DND-41 (cell line): Measurements from ENCODE around the gene HUNK.

Experiments used
- EZH2 ChIP-seq: IDR thresholded peaks from 3 replicates; pipeline ENCODE4 v1.6.1; 2012; ENCODE audit warnings: borderline replicate concordance, low read depth, mild to moderate bottlenecking, moderate library complexity, low read length, inconsistent platforms; ENCODE audit not compliant: severe bottlenecking
- TF ChIP-seq, protein P1 (sequence below): IDR thresholded peaks from 2 replicates; pipeline ENCODE4 v1.5.1; 2012; ENCODE audit warnings: borderline replicate concordance, low read length, moderate library complexity, mild to moderate bottlenecking; ENCODE audit not compliant: poor library complexity, severe bottlenecking; ENCODE audit errors: extremely low read depth

DNA sequence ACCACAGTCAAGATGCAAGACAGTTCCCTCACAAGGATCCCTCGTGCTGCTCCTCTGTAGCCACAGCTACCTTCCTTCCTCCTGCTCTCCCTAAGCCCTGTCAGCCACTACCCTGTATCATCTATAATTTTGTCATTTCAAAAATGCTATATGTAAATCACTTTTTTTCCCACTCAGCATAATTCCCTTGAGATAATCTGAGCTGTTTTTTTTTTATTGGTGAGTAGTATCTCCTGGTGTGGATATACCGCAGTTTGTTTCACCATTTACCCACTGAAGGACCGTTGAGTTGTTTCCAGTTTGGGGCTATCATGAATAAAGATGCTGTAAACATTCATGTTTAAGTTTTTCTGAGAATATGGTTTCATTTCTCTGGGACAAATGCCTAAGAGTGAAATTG is 88.2 kb downstream of the HUNK start:
- TF ChIP-seq, protein P1, sequence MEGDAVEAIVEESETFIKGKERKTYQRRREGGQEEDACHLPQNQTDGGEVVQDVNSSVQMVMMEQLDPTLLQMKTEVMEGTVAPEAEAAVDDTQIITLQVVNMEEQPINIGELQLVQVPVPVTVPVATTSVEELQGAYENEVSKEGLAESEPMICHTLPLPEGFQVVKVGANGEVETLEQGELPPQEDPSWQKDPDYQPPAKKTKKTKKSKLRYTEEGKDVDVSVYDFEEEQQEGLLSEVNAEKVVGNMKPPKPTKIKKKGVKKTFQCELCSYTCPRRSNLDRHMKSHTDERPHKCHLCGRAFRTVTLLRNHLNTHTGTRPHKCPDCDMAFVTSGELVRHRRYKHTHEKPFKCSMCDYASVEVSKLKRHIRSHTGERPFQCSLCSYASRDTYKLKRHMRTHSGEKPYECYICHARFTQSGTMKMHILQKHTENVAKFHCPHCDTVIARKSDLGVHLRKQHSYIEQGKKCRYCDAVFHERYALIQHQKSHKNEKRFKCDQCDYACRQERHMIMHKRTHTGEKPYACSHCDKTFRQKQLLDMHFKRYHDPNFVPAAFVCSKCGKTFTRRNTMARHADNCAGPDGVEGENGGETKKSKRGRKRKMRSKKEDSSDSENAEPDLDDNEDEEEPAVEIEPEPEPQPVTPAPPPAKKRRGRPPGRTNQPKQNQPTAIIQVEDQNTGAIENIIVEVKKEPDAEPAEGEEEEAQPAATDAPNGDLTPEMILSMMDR = no peak
- TF ChIP-seq EZH2 = no peak
